ENCODE results near the gene ICOSLG. TPM values are rescaled to one million over a fixed set of nuclear protein-coding genes. Genes with fewer than 3 reads are reported as not detected.
"Not testable (repeated sequence)": the region's sequence is repeated elsewhere in the genome, so short reads cannot be mapped to it uniquely, and the experiment has no call there.

The ICOSLG gene
- total and polyA plus RNA-seq, 4 experiments from 2014 or later = 1.0 to 4.9 (median 4.1) TPM

GRCh38 chr21:44229561-44229960, 11.2 kb downstream of the ICOSLG start:
- CTCF ChIA-PET (ENCODE audit: partially characterized antibody); H3K9me3 ChIP-seq (ENCODE audit: control insufficient read depth in 1 of 2, low read length in 2 of 2); H3K4me1 ChIP-seq (ENCODE audit: insufficient read depth, low read length); H3K27me3 Mint-ChIP-seq; H3K27ac ChIP-seq (ENCODE audit: low read depth, low read length); H3K27me3 ChIP-seq (ENCODE audit: insufficient read depth, low read length); H3K36me3 Mint-ChIP-seq; H3K27ac Mint-ChIP-seq; H3K4me3 ChIP-seq (ENCODE audit: low read length in 2 of 2); H3K4me1 Mint-ChIP-seq; intact Hi-C loops (cut with micrococcal nuclease); H3K4me3 Mint-ChIP-seq; POLR2A ChIA-PET (ENCODE audit: partially characterized antibody); H3K9me3 Mint-ChIP-seq; DNase-seq; H3K36me3 ChIP-seq (ENCODE audit: insufficient read depth, low read length): not testable (repeated sequence)

GRCh38 chr21:44228109-44228508, 12.6 kb downstream of the ICOSLG start:
- H3K27ac Mint-ChIP-seq; H3K4me1 Mint-ChIP-seq; H3K27me3 Mint-ChIP-seq; H3K4me3 ChIP-seq (ENCODE audit: low read length in 2 of 2); DNase-seq; H3K4me3 Mint-ChIP-seq; H3K36me3 ChIP-seq (ENCODE audit: insufficient read depth, low read length); CTCF ChIA-PET (ENCODE audit: partially characterized antibody); H3K4me1 ChIP-seq (ENCODE audit: insufficient read depth, low read length); H3K27ac ChIP-seq (ENCODE audit: low read depth, low read length); H3K36me3 Mint-ChIP-seq; intact Hi-C loops (cut with micrococcal nuclease); H3K9me3 ChIP-seq (ENCODE audit: control insufficient read depth in 1 of 2, low read length in 2 of 2); POLR2A ChIA-PET (ENCODE audit: partially characterized antibody); H3K9me3 Mint-ChIP-seq; H3K27me3 ChIP-seq (ENCODE audit: insufficient read depth, low read length): not testable (repeated sequence)

- POLR2A ChIA-PET (ENCODE audit: partially characterized antibody); H3K4me1 Mint-ChIP-seq; H3K9me3 Mint-ChIP-seq; DNase-seq; H3K27me3 Mint-ChIP-seq; CTCF ChIA-PET (ENCODE audit: partially characterized antibody); H3K27ac ChIP-seq (ENCODE audit: low read depth, low read length); intact Hi-C loops (cut with micrococcal nuclease); H3K36me3 ChIP-seq (ENCODE audit: insufficient read depth, low read length); H3K4me1 ChIP-seq (ENCODE audit: insufficient read depth, low read length); H3K4me3 ChIP-seq (ENCODE audit: low read length in 2 of 2); H3K27me3 ChIP-seq (ENCODE audit: insufficient read depth, low read length); H3K27ac Mint-ChIP-seq; H3K36me3 Mint-ChIP-seq; H3K9me3 ChIP-seq (ENCODE audit: control insufficient read depth in 1 of 2, low read length in 2 of 2); H3K4me3 Mint-ChIP-seq: not testable (repeated sequence)
Measured at GRCh38 chr21:44227614-44228013, 13.1 kb downstream of the ICOSLG start.

GRCh38 chr21:44225605-44226004, 15.1 kb downstream of the ICOSLG start:
- H3K4me3 Mint-ChIP-seq; intact Hi-C loops (cut with micrococcal nuclease); H3K4me3 ChIP-seq (ENCODE audit: low read length in 2 of 2); H3K9me3 Mint-ChIP-seq; H3K27me3 Mint-ChIP-seq; H3K9me3 ChIP-seq (ENCODE audit: control insufficient read depth in 1 of 2, low read length in 2 of 2); H3K4me1 ChIP-seq (ENCODE audit: insufficient read depth, low read length); H3K27ac Mint-ChIP-seq; H3K27ac ChIP-seq (ENCODE audit: low read depth, low read length); H3K36me3 Mint-ChIP-seq; POLR2A ChIA-PET (ENCODE audit: partially characterized antibody); DNase-seq; H3K36me3 ChIP-seq (ENCODE audit: insufficient read depth, low read length); H3K4me1 Mint-ChIP-seq; CTCF ChIA-PET (ENCODE audit: partially characterized antibody); H3K27me3 ChIP-seq (ENCODE audit: insufficient read depth, low read length): not testable (repeated sequence)

GRCh38 chr21:44223334-44223733, 17.4 kb downstream of the ICOSLG start:
- H3K27me3 ChIP-seq (ENCODE audit: insufficient read depth, low read length); H3K36me3 ChIP-seq (ENCODE audit: insufficient read depth, low read length); H3K9me3 ChIP-seq (ENCODE audit: control insufficient read depth in 1 of 2, low read length in 2 of 2); H3K27me3 Mint-ChIP-seq; DNase-seq; H3K27ac ChIP-seq (ENCODE audit: low read depth, low read length); H3K4me3 Mint-ChIP-seq; H3K4me1 ChIP-seq (ENCODE audit: insufficient read depth, low read length); H3K4me1 Mint-ChIP-seq; intact Hi-C loops (cut with micrococcal nuclease); H3K4me3 ChIP-seq (ENCODE audit: low read length in 2 of 2); H3K9me3 Mint-ChIP-seq; H3K27ac Mint-ChIP-seq; H3K36me3 Mint-ChIP-seq; CTCF ChIA-PET (ENCODE audit: partially characterized antibody); POLR2A ChIA-PET (ENCODE audit: partially characterized antibody): not testable (repeated sequence)

GRCh38 chr21:44220674-44221073, 20.1 kb downstream of the ICOSLG start:
- H3K4me1 Mint-ChIP-seq; H3K4me3 Mint-ChIP-seq; H3K9me3 Mint-ChIP-seq; H3K36me3 Mint-ChIP-seq; H3K4me3 ChIP-seq (ENCODE audit: low read length in 2 of 2); DNase-seq; intact Hi-C loops (cut with micrococcal nuclease); H3K4me1 ChIP-seq (ENCODE audit: insufficient read depth, low read length); H3K27ac ChIP-seq (ENCODE audit: low read depth, low read length); CTCF ChIA-PET (ENCODE audit: partially characterized antibody); H3K27me3 Mint-ChIP-seq; H3K27ac Mint-ChIP-seq; H3K36me3 ChIP-seq (ENCODE audit: insufficient read depth, low read length); POLR2A ChIA-PET (ENCODE audit: partially characterized antibody); H3K9me3 ChIP-seq (ENCODE audit: control insufficient read depth in 1 of 2, low read length in 2 of 2); H3K27me3 ChIP-seq (ENCODE audit: insufficient read depth, low read length): not testable (repeated sequence)

- H3K4me1 ChIP-seq (ENCODE audit: insufficient read depth, low read length); H3K27ac ChIP-seq (ENCODE audit: low read depth, low read length); H3K27me3 ChIP-seq (ENCODE audit: insufficient read depth, low read length); H3K9me3 ChIP-seq (ENCODE audit: control insufficient read depth in 1 of 2, low read length in 2 of 2); DNase-seq; CTCF ChIA-PET (ENCODE audit: partially characterized antibody); H3K4me3 ChIP-seq (ENCODE audit: low read length in 2 of 2); H3K9me3 Mint-ChIP-seq; H3K36me3 Mint-ChIP-seq; H3K27ac Mint-ChIP-seq; POLR2A ChIA-PET (ENCODE audit: partially characterized antibody); H3K36me3 ChIP-seq (ENCODE audit: insufficient read depth, low read length); H3K4me3 Mint-ChIP-seq; H3K4me1 Mint-ChIP-seq; intact Hi-C loops (cut with micrococcal nuclease); H3K27me3 Mint-ChIP-seq: not testable (repeated sequence)
Measured at GRCh38 chr21:44218461-44218860, 22.3 kb downstream of the ICOSLG start.

- H3K27me3 ChIP-seq (ENCODE audit: insufficient read depth, low read length); H3K4me1 ChIP-seq (ENCODE audit: insufficient read depth, low read length); POLR2A ChIA-PET (ENCODE audit: partially characterized antibody); DNase-seq; intact Hi-C loops (cut with micrococcal nuclease); H3K4me3 Mint-ChIP-seq; H3K27me3 Mint-ChIP-seq; H3K9me3 Mint-ChIP-seq; H3K4me1 Mint-ChIP-seq; H3K36me3 Mint-ChIP-seq; H3K9me3 ChIP-seq (ENCODE audit: control insufficient read depth in 1 of 2, low read length in 2 of 2); H3K27ac Mint-ChIP-seq; H3K4me3 ChIP-seq (ENCODE audit: low read length in 2 of 2); CTCF ChIA-PET (ENCODE audit: partially characterized antibody); H3K36me3 ChIP-seq (ENCODE audit: insufficient read depth, low read length); H3K27ac ChIP-seq (ENCODE audit: low read depth, low read length): not testable (repeated sequence)
Measured at GRCh38 chr21:44211978-44212377, 28.8 kb downstream of the ICOSLG start.

All from CD4-positive, alpha-beta memory T cell (primary cell).